SK-N-SH (cell line): ENCODE results near the gene PLA2G6. TPM values are rescaled to one million over a fixed set of nuclear protein-coding genes. Genes with fewer than 3 reads are reported as not detected.
"Not testable (repeated sequence)": the region's sequence is repeated elsewhere in the genome, so short reads cannot be mapped to it uniquely, and the experiment has no call there.

Experiments used
- CTCF ChIA-PET: fragments of 300-600, 350-600 bp; formaldehyde crosslinking; extraction: SDS; loops from one replicate; lab custom pipeline; 2021; lab: Yijun Ruan, JAX
- POLR2A ChIA-PET: fragments of 350-600 bp; sonication (Branson Sonifier 250); formaldehyde crosslinking; extraction: SDS; loops from one replicate; lab custom pipeline; 2020; ENCODE audit warnings: antibody characterized with exemption, inconsistent platforms; lab: Yijun Ruan, JAX
- DNase-seq: peaks from one replicate; pipeline ENCODE4 v3.0.0; 2012
- H2AFZ ChIP-seq: fragments of 200-600 bp; sonication (generic); 2 replicates; pipeline ENCODE4 v1.8.1; 2016; ENCODE audit warnings: antibody characterized with exemption, mild to moderate bottlenecking, low read depth
- H3F3A ChIP-seq: fragments of 200-600 bp; sonication (generic); replicated peaks from 2 replicates; pipeline ENCODE3; 2016; ENCODE audit warnings: antibody characterized with exemption, mild to moderate bottlenecking; ENCODE audit not compliant: insufficient read depth
- H3K27ac ChIP-seq, 2 experiments: fragments of 200-500 bp in 1 of 2; fragments of 200-600 bp in 1 of 2; sonication (Bioruptor generic) in 1 of 2; sonication (generic), shearing (Covaris generic) in 1 of 2; 2 replicates each; pipeline versions ENCODE4 v1.5.1 to v1.6.1; 2014 to 2016; ENCODE audit warnings: low read depth in 2 of 2, inconsistent platforms in 1 of 2, low read length in 1 of 2, mild to moderate bottlenecking in 1 of 2, mixed read lengths in 1 of 2
- H3K27me3 ChIP-seq: fragments of 200-600 bp; sonication (generic), shearing (Covaris generic); 2 replicates; pipeline ENCODE4 v1.6.1; 2016; ENCODE audit warnings: mixed run types; ENCODE audit not compliant: insufficient read depth
- H3K36me3 ChIP-seq, 2 experiments: fragments of 200-500 bp in 1 of 2; fragments of 200-600 bp in 1 of 2; sonication (Bioruptor generic) in 1 of 2; sonication (generic) in 1 of 2; replicated peaks in 1 of 2; 2 replicates each; pipeline versions ENCODE3 to v1.5.1; 2014 to 2016; ENCODE audit warnings: low read length in 1 of 2, mild to moderate bottlenecking in 1 of 2; ENCODE audit not compliant: insufficient read depth in 2 of 2, control insufficient read depth in 1 of 2
- H3K4me1 ChIP-seq, 2 experiments: fragments of 200-500 bp in 1 of 2; fragments of 200-600 bp in 1 of 2; sonication (Bioruptor generic) in 1 of 2; sonication (generic), shearing (Covaris generic) in 1 of 2; 2 replicates each; pipeline versions ENCODE4 v1.5.1 to v1.6.1; 2014 to 2016; ENCODE audit warnings: low read depth in 1 of 2, low read length in 1 of 2, mixed run types in 1 of 2; ENCODE audit not compliant: insufficient read depth in 2 of 2, control insufficient read depth in 1 of 2
- H3K4me2 ChIP-seq: fragments of 200-600 bp; sonication (generic), shearing (Covaris generic); 2 replicates; pipeline ENCODE4 v1.6.1; 2017; ENCODE audit warnings: mixed run types
- H3K4me3 ChIP-seq, 2 experiments: fragments of 200-500 bp in 1 of 2; fragments of 200-600 bp in 1 of 2; sonication (Bioruptor generic) in 1 of 2; sonication (generic), shearing (Covaris generic) in 1 of 2; 2 replicates each; pipeline versions ENCODE4 v1.5.1 to v1.8.1; 2014 to 2016; ENCODE audit warnings: low read depth in 2 of 2, inconsistent platforms in 1 of 2, low read length in 1 of 2, mild to moderate bottlenecking in 1 of 2, mixed read lengths in 1 of 2, moderate library complexity in 1 of 2
- H3K79me2 ChIP-seq: fragments of 200-600 bp; sonication (generic); 2 replicates; pipeline ENCODE4 v1.8.1; 2017; ENCODE audit warnings: mild to moderate bottlenecking; ENCODE audit not compliant: insufficient read depth
- H3K9ac ChIP-seq: fragments of 200-600 bp; sonication (generic); 2 replicates; pipeline ENCODE4 v1.6.1; 2017; ENCODE audit warnings: mixed run types
- H3K9me2 ChIP-seq: fragments of 200-600 bp; sonication (generic); 2 replicates; pipeline ENCODE4 v1.6.1; 2017; ENCODE audit warnings: mixed run types
- H3K9me3 ChIP-seq: fragments of 200-600 bp; sonication (generic); 2 replicates; pipeline ENCODE4 v1.6.1; 2017; ENCODE audit warnings: mixed run types, mild to moderate bottlenecking, moderate library complexity
- H4K20me1 ChIP-seq: fragments of 200-600 bp; sonication (generic); 2 replicates; pipeline ENCODE4 v1.6.1; 2017; ENCODE audit warnings: mild to moderate bottlenecking, mixed run types; ENCODE audit not compliant: insufficient read depth
- FOXJ3 ChIP-seq: sonication (generic); formaldehyde crosslinking; IDR thresholded peaks from 2 replicates; pipeline ENCODE4 v1.5.1; 2020; ENCODE audit warnings: mild to moderate bottlenecking, missing genetic modification reagents
- GABPA ChIP-seq: IDR thresholded peaks from 2 replicates; pipeline ENCODE4 v1.4.0; 2012; ENCODE audit warnings: low read depth, mild to moderate bottlenecking
- IRF3 ChIP-seq: fragments of 150-350 bp; IDR thresholded peaks from 2 replicates; pipeline ENCODE4 v1.6.1; 2016; ENCODE audit warnings: mild to moderate bottlenecking, low read depth, low read length
- JUND ChIP-seq: IDR thresholded peaks from 2 replicates; pipeline ENCODE4 v1.4.0; 2012
- RFX5 ChIP-seq: IDR thresholded peaks from 2 replicates; pipeline ENCODE4 v1.6.1; 2012; ENCODE audit warnings: mild to moderate bottlenecking, improper control_type of control experiment, low read length
- RXRA ChIP-seq: IDR thresholded peaks from 2 replicates; pipeline ENCODE4 v1.4.0; 2012; ENCODE audit warnings: low read depth, mild to moderate bottlenecking, borderline replicate concordance
- TCF12 ChIP-seq: IDR thresholded peaks from 2 replicates; pipeline ENCODE4 v1.4.0; 2012
- TEAD4 ChIP-seq: IDR thresholded peaks from 2 replicates; pipeline ENCODE4 v1.4.0; 2012; ENCODE audit warnings: mild to moderate bottlenecking, borderline replicate concordance; ENCODE audit not compliant: insufficient read depth
- ZBTB33 ChIP-seq: IDR thresholded peaks from 2 replicates; pipeline ENCODE4 v1.4.0; 2012; ENCODE audit warnings: low read depth, borderline replicate concordance
- whole genome bisulfite sequencing: methylation state at CpG from one replicate; pipeline ENCODE4 v1.1.6; 2017; ENCODE audit warnings: low lambda C conversion rate; 5-methylcytosine and 5-hydroxymethylcytosine counted together
- polyA plus RNA-seq, 3 experiments: library from polyadenylated mRNA; depleted of rRNA; stranded (reverse); fragments of >200 nt; gene quantifications; 2 replicates each; pipeline ENCODE4 v1.2.3, GENCODE V29; 2012

Gene PLA2G6
- polyA plus RNA-seq, 1 of the 3 experiments (the other 2 are of a cell fraction) = 10.5 TPM

GRCh38 chr22:38120359-38121110 is 61.1 kb downstream of the PLA2G6 start (continued):
- TF ChIP-seq ZBTB33 (no peak), IRF3 (no peak)

- POLR2A ChIA-PET = not testable (repeated sequence)
- CTCF ChIA-PET = interaction anchor here (0.6 kb wide), 1 partner anchor 16 kb away, joined by 3 read pairs; no protein-coding TSS in a partner anchor
Observed at GRCh38 chr22:38118747-38119146, 62.9 kb downstream of the PLA2G6 start.

GRCh38 chr22:38118182-38118581 is 63.4 kb downstream of the PLA2G6 start:
- H3K4me1 ChIP-seq = no peaks in the 10 kb centered on the region; a peak in 1 of 4 replicates
- CTCF ChIA-PET = interaction anchor here (0.6 kb wide), 1 partner anchor 15 kb away, joined by 3 read pairs; no protein-coding TSS in a partner anchor

More at GRCh38 chr22:38118747-38119146, 62.9 kb downstream of the PLA2G6 start:
- not testable (repeated sequence) for H3F3A ChIP-seq, H4K20me1 ChIP-seq, DNase-seq, H3K4me1 ChIP-seq, H3K36me3 ChIP-seq, H2AFZ ChIP-seq, H3K4me2 ChIP-seq, H3K4me3 ChIP-seq, H3K9me3 ChIP-seq, H3K9ac ChIP-seq, H3K27me3 ChIP-seq, H3K27ac ChIP-seq, H3K79me2 ChIP-seq, H3K9me2 ChIP-seq
- WGBS = 100% methylated on average over 1 of the region's 2 CpGs

GRCh38 chr22:38117556-38117955 is 64.1 kb downstream of the PLA2G6 start:
- H3K9me2 ChIP-seq = not testable (repeated sequence)

More at GRCh38 chr22:38118182-38118581, 63.4 kb downstream of the PLA2G6 start:
- no peaks in the 10 kb centered on the region for H3K9me2 ChIP-seq
- no peak overlapping the region for H3K27ac ChIP-seq
- TF ChIP-seq RFX5 (no peak), FOXJ3 (CRISPR knock-in tag) (no peak), RXRA (no peak), JUND (no peak), TEAD4 (no peak), GABPA (no peak), TCF12 (no peak)
- TF ChIP-seq, all 33 proteins: peak for 0
- no peak for DNase-seq
- Histone ChIP-seq H3F3A (no peaks in the 10 kb centered on the region), H2AFZ (no peak overlapping the region), H3K27me3 (no peaks in the 10 kb centered on the region), H3K79me2 (no peaks in the 10 kb centered on the region), H3K9ac (no peak overlapping the region), H4K20me1 (no peaks in the 10 kb centered on the region), H3K4me3 (no peak overlapping the region), H3K36me3 (no peaks in the 10 kb centered on the region), H3K9me3 (no peaks in the 10 kb centered on the region), H3K4me2 (no peak overlapping the region)
- POLR2A ChIA-PET = no interaction called here
- 77% methylated on average over 3 of the region's 3 CpGs for WGBS

More at GRCh38 chr22:38117556-38117955, 64.1 kb downstream of the PLA2G6 start:
- H3K4me2 ChIP-seq, H3K9me3 ChIP-seq, H3K79me2 ChIP-seq, H3K27ac ChIP-seq, H3K4me3 ChIP-seq, H4K20me1 ChIP-seq, H2AFZ ChIP-seq, CTCF ChIA-PET, POLR2A ChIA-PET, H3F3A ChIP-seq, H3K4me1 ChIP-seq, DNase-seq, H3K9ac ChIP-seq, H3K36me3 ChIP-seq, H3K27me3 ChIP-seq: not testable (repeated sequence)
- 96% methylated on average over 10 of the region's 10 CpGs for WGBS
